Measurements from ENCODE around the gene TLL1.

DNA sequence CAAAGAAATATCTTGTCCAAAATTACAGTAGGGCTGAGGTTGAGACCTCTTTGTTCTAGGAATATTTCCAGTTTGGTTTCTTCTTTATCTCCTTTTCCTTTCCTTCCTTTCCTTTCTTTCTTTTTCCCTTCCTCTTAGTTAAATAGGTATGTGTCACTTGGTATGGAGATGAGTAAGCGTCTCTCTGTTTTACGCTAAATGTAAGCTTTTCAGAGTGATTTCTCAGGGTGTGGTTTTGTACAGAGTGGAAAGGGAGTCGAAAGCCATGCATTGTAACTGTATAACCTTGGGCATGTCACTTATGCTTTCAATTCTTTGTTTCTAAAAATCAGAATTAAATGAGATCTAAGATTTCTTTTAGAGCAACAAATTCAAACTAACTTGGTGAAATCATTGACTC is 54.8 kb downstream of the TLL1 start:
- TF ChIP-seq, protein P1, sequence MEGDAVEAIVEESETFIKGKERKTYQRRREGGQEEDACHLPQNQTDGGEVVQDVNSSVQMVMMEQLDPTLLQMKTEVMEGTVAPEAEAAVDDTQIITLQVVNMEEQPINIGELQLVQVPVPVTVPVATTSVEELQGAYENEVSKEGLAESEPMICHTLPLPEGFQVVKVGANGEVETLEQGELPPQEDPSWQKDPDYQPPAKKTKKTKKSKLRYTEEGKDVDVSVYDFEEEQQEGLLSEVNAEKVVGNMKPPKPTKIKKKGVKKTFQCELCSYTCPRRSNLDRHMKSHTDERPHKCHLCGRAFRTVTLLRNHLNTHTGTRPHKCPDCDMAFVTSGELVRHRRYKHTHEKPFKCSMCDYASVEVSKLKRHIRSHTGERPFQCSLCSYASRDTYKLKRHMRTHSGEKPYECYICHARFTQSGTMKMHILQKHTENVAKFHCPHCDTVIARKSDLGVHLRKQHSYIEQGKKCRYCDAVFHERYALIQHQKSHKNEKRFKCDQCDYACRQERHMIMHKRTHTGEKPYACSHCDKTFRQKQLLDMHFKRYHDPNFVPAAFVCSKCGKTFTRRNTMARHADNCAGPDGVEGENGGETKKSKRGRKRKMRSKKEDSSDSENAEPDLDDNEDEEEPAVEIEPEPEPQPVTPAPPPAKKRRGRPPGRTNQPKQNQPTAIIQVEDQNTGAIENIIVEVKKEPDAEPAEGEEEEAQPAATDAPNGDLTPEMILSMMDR (IDR thresholded peaks at IDR 0.05; ENCODE audit: low read depth, low read length, poor library complexity, severe bottlenecking), result no peak
- no peak for TF ChIP-seq EZH2phosphoT487 (IDR thresholded peaks at IDR 0.05; ENCODE audit: borderline replicate concordance, low read length)
